ENCODE measurements around the gene SFTA2. TPM values are rescaled to one million over a fixed set of nuclear protein-coding genes. Genes with fewer than 3 reads are reported as not detected.

SFTA2 gene
- total RNA-seq, 1 donor from 2014 or later, result not detected

- H3K36me3 ChIP-seq, result no peaks in the 10 kb centered on the region
- H3K27ac ChIP-seq, result no peak overlapping the region
Observed at GRCh38 chr6:30962716-30963115, 30.7 kb upstream of the SFTA2 start.

DNA sequence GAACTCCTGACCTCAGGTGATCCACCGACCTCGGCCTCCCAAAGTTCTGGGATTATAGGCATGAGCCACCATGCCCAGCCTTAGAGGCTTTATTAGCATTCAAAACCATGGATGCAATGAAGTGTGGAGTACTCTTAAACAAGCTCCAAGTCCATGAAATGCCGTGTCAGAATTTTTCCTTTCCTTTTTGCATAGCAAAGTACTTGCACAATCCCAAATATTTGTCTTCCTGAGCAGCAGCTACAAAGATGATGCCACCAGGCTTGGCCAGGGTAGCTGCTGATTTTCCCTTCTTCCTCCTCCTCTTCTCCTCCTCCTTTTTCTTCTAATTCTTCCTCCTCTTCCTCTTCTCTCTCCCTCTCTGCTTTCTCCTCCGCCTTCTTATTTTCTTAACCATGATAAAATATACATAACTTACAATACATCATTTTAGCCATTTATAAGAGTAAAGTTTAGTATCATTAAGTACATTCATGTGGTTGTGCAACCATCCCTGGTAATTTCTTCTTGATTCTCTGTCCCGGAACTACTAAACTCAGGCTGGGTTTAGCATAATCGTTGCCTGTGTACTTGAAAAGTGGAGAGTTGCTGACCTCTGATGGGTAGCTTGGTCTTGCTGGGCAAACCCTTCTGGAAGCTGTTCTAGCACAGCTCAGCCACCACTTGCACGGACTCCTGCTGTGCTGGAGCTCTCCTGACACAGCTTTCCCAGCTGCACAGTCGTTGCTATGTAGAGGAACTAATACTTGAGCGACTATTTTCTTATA, 29.1 kb upstream of the SFTA2 start:
- Histone ChIP-seq H3K4me1 (peaks cover 5% of the 10 kb centered on the region), H3K9me3 (no peaks in the 10 kb centered on the region), H3K27ac (no peak overlapping the region), H3K27me3 (no peaks in the 10 kb centered on the region), H3K36me3 (no peaks in the 10 kb centered on the region), H3K4me3 (no peak overlapping the region)
- TF ChIP-seq POLR2AphosphoS5 (IDR thresholded peaks at IDR 0.05; ENCODE audit: insufficient read depth in 1 of 2, low read depth in 1 of 2), result no peak
- no peak for TF ChIP-seq POLR2A (IDR thresholded peaks at IDR 0.05)
- TF ChIP-seq, protein P1, sequence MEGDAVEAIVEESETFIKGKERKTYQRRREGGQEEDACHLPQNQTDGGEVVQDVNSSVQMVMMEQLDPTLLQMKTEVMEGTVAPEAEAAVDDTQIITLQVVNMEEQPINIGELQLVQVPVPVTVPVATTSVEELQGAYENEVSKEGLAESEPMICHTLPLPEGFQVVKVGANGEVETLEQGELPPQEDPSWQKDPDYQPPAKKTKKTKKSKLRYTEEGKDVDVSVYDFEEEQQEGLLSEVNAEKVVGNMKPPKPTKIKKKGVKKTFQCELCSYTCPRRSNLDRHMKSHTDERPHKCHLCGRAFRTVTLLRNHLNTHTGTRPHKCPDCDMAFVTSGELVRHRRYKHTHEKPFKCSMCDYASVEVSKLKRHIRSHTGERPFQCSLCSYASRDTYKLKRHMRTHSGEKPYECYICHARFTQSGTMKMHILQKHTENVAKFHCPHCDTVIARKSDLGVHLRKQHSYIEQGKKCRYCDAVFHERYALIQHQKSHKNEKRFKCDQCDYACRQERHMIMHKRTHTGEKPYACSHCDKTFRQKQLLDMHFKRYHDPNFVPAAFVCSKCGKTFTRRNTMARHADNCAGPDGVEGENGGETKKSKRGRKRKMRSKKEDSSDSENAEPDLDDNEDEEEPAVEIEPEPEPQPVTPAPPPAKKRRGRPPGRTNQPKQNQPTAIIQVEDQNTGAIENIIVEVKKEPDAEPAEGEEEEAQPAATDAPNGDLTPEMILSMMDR (IDR thresholded peaks at IDR 0.05), result no peak
- intact Hi-C loops (cut with DNase I), result no loop called here
- DNase-seq (ENCODE audit: extremely low spot score in 2 of 2), result no peak

More at GRCh38 chr6:30962716-30963115, 30.7 kb upstream of the SFTA2 start:
- no peaks in the 10 kb centered on the region for H3K9me3 ChIP-seq
- no peak overlapping the region for H3K4me3 ChIP-seq
- no peaks in the 10 kb centered on the region for H3K4me1 ChIP-seq
- intact Hi-C loops (cut with DNase I), result no loop called here
- TF ChIP-seq POLR2AphosphoS5 (IDR thresholded peaks at IDR 0.05; ENCODE audit: insufficient read depth in 1 of 2, low read depth in 1 of 2), result no peak
- TF ChIP-seq POLR2A (IDR thresholded peaks at IDR 0.05), result no peak
- TF ChIP-seq, protein P1 (IDR thresholded peaks at IDR 0.05), result no peak
- DNase-seq (ENCODE audit: extremely low spot score in 2 of 2), result no peak
- H3K27me3 ChIP-seq, result no peaks in the 10 kb centered on the region

GRCh38 chr6:30957716-30958115, 25.7 kb upstream of the SFTA2 start:
- no peaks in the 10 kb centered on the region for H3K27me3 ChIP-seq
- H3K27ac ChIP-seq, result no peak overlapping the region
- H3K4me3 ChIP-seq, result no peak overlapping the region
- intact Hi-C loops (cut with DNase I), result no loop called here
- H3K36me3 ChIP-seq, result no peaks in the 10 kb centered on the region
- DNase-seq (ENCODE audit: extremely low spot score in 2 of 2), result no peak
- no peaks in the 10 kb centered on the region for H3K9me3 ChIP-seq
- no peak for TF ChIP-seq POLR2A (IDR thresholded peaks at IDR 0.05)
- no peak for TF ChIP-seq POLR2AphosphoS5 (IDR thresholded peaks at IDR 0.05; ENCODE audit: insufficient read depth in 1 of 2, low read depth in 1 of 2)
- TF ChIP-seq, protein P1 (IDR thresholded peaks at IDR 0.05), result no peak
- peaks cover 19% of the 10 kb centered on the region for H3K4me1 ChIP-seq

GRCh38 chr6:30955367-30956042, 23.5 kb upstream of the SFTA2 start:
- Histone ChIP-seq H3K4me1 (peaks cover 19% of the 10 kb centered on the region), H3K9me3 (no peaks in the 10 kb centered on the region), H3K4me3 (peak overlapping the region; percentile 49 to 50), H3K27ac (peak overlapping the region; percentile 63), H3K36me3 (no peaks in the 10 kb centered on the region), H3K27me3 (no peaks in the 10 kb centered on the region)
- TF ChIP-seq POLR2A (IDR thresholded peaks at IDR 0.05) (no peak), POLR2AphosphoS5 (IDR thresholded peaks at IDR 0.05; ENCODE audit: insufficient read depth in 1 of 2, low read depth in 1 of 2) (peak; percentile 9 to 52)
- TF ChIP-seq, protein P1 (IDR thresholded peaks at IDR 0.05), result no peak
- intact Hi-C loops (cut with DNase I), result no loop called here
- no peak for DNase-seq (ENCODE audit: extremely low spot score in 2 of 2)

All from vagina (tissue), 2 donors.